Astrocyte (in vitro differentiated cells and primary cell): ENCODE data around the gene KRTAP5-10. TPM values are rescaled to one million over a fixed set of nuclear protein-coding genes. Genes with fewer than 3 reads are reported as not detected.
A peak's percentile ranks its signal among the peaks of the same experiment; 100 is the strongest.
"Not testable (repeated sequence)": the region's sequence is repeated elsewhere in the genome, so short reads cannot be mapped to it uniquely, and the experiment has no call there.

Experiments
- DNase-seq: peaks from one replicate; pipeline ENCODE4 v3.0.0-alpha.2; 2010; ENCODE audit warnings: low read depth
- FAIRE-seq: peaks from 2 replicates; lab custom pipeline; 2011; peaks lifted over from hg19 to GRCh38; lab: Jason Lieb, UNC
- H2AFZ ChIP-seq: 2 replicates; pipeline ENCODE4 v1.6.0; 2012; ENCODE audit warnings: low read depth, low read length, inconsistent platforms
- H3K27ac ChIP-seq: 2 replicates; pipeline ENCODE4 v1.5.1; 2011; ENCODE audit warnings: low read depth, low read length, inconsistent platforms
- H3K27me3 ChIP-seq: 2 replicates; pipeline ENCODE4 v1.6.0; 2011; ENCODE audit warnings: low read length, inconsistent platforms; ENCODE audit not compliant: insufficient read depth
- H3K36me3 ChIP-seq: 2 replicates; pipeline ENCODE4 v1.5.1; 2011; ENCODE audit warnings: low read length, inconsistent platforms; ENCODE audit not compliant: insufficient read depth
- H3K4me1 ChIP-seq: 2 replicates; pipeline ENCODE4 v1.5.1; 2011; ENCODE audit warnings: low read length, inconsistent platforms; ENCODE audit not compliant: insufficient read depth
- H3K4me2 ChIP-seq: 2 replicates; pipeline ENCODE4 v1.6.0; 2012; ENCODE audit warnings: low read length, inconsistent platforms
- H3K4me3 ChIP-seq: 2 replicates; pipeline ENCODE4 v1.5.1; 2011; ENCODE audit warnings: low read depth, mild to moderate bottlenecking, low read length, inconsistent platforms; ENCODE audit not compliant: insufficient read depth
- H3K79me2 ChIP-seq: 2 replicates; pipeline ENCODE4 v1.6.0; 2012; ENCODE audit warnings: mild to moderate bottlenecking, low read length, inconsistent platforms; ENCODE audit not compliant: insufficient read depth
- H3K9ac ChIP-seq: 2 replicates; pipeline ENCODE4 v1.6.0; 2012; ENCODE audit warnings: mild to moderate bottlenecking, low read length, inconsistent platforms
- H3K9me3 ChIP-seq: 2 replicates; pipeline ENCODE4 v1.5.1; 2012; ENCODE audit warnings: low read depth, mild to moderate bottlenecking, low read length, inconsistent platforms; ENCODE audit not compliant: insufficient read depth
- H4K20me1 ChIP-seq: 2 replicates; pipeline ENCODE4 v1.6.0; 2012; ENCODE audit warnings: low read length, inconsistent platforms; ENCODE audit not compliant: insufficient read depth
- H3K27ac Mint-ChIP-seq: one replicate; pipeline ENCODE4 v1.8.0; 2021; ENCODE audit warnings: mild to moderate bottlenecking, mixed read lengths; ENCODE audit not compliant: unreplicated experiment
- H3K27me3 Mint-ChIP-seq: one replicate; pipeline ENCODE4 v1.8.0; 2021; ENCODE audit warnings: low read depth, mixed read lengths; ENCODE audit not compliant: unreplicated experiment
- H3K36me3 Mint-ChIP-seq: one replicate; pipeline ENCODE4 v1.8.0; 2021; ENCODE audit warnings: low read depth, mixed read lengths; ENCODE audit not compliant: unreplicated experiment
- H3K4me1 Mint-ChIP-seq: one replicate; pipeline ENCODE4 v1.8.0; 2021; ENCODE audit warnings: low read depth, mixed read lengths; ENCODE audit not compliant: unreplicated experiment
- H3K4me3 Mint-ChIP-seq: one replicate; pipeline ENCODE4 v1.8.0; 2021; ENCODE audit warnings: mild to moderate bottlenecking, moderate library complexity, mixed read lengths; ENCODE audit not compliant: unreplicated experiment
- H3K9me3 Mint-ChIP-seq: one replicate; pipeline ENCODE4 v1.8.0; 2021; ENCODE audit warnings: mild to moderate bottlenecking, mixed read lengths; ENCODE audit not compliant: unreplicated experiment
- EZH2 ChIP-seq: IDR thresholded peaks from 2 replicates; pipeline ENCODE4 v1.6.1; 2012; ENCODE audit warnings: mild to moderate bottlenecking, low read length, inconsistent platforms; ENCODE audit not compliant: insufficient read depth
- total RNA-seq: library from RNA; stranded (reverse); gene quantifications from 2 replicates; pipeline ENCODE4 v1.2.1, GENCODE V29; 2021
- TF ChIP-seq, protein P1 (sequence below): IDR thresholded peaks from 2 replicates; pipeline ENCODE4 v1.5.1; 2011; ENCODE audit warnings: low read depth, mild to moderate bottlenecking, inconsistent platforms, low read length, moderate library complexity; ENCODE audit not compliant: insufficient read depth

Gene KRTAP5-10
- total RNA-seq, 1 donor from 2014 or later = not detected

DNA sequence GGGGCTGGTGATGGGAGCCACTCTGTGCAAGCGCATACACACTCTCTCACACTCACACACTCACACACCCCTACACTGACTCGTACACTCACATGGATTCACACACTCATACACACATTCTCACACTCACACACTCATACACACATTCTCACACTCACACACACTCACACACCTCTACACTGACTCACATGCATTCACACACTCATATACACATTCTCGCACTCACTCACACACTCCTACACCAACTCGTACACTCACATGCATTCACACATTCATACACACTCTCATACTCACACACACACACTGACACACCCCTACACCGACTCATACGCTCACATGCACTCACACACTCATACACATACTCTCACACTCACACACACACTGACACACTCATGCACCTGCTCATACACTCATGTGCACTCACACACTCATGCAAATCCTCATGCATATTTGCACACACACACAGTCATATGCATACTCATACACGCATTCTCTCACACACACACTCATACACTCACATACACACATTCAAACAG lies 12.2 kb downstream of the KRTAP5-10 start:
- no peaks in the 10 kb centered on the region for H3K9me3 ChIP-seq
- H3K27ac ChIP-seq = no peak overlapping the region
- no peaks in the 10 kb centered on the region for H3K4me1 ChIP-seq
- no peak for FAIRE-seq
- peaks cover 3% of the 10 kb centered on the region for H3K9me3 Mint-ChIP-seq
- no peak overlapping the region for H2AFZ ChIP-seq
- TF ChIP-seq, protein P1, sequence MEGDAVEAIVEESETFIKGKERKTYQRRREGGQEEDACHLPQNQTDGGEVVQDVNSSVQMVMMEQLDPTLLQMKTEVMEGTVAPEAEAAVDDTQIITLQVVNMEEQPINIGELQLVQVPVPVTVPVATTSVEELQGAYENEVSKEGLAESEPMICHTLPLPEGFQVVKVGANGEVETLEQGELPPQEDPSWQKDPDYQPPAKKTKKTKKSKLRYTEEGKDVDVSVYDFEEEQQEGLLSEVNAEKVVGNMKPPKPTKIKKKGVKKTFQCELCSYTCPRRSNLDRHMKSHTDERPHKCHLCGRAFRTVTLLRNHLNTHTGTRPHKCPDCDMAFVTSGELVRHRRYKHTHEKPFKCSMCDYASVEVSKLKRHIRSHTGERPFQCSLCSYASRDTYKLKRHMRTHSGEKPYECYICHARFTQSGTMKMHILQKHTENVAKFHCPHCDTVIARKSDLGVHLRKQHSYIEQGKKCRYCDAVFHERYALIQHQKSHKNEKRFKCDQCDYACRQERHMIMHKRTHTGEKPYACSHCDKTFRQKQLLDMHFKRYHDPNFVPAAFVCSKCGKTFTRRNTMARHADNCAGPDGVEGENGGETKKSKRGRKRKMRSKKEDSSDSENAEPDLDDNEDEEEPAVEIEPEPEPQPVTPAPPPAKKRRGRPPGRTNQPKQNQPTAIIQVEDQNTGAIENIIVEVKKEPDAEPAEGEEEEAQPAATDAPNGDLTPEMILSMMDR = no peak
- TF ChIP-seq EZH2 = no peak
- no peaks in the 10 kb centered on the region for H3K36me3 ChIP-seq
- no peaks in the 10 kb centered on the region for H3K36me3 Mint-ChIP-seq
- H3K27me3 Mint-ChIP-seq = peaks cover 29% of the 10 kb centered on the region
- no peak overlapping the region for H3K4me2 ChIP-seq
- H3K79me2 ChIP-seq = no peaks in the 10 kb centered on the region
- no peak overlapping the region for H3K9ac ChIP-seq
- no peaks in the 10 kb centered on the region for H4K20me1 ChIP-seq
- no peak overlapping the region for H3K27ac Mint-ChIP-seq
- no peak overlapping the region for H3K4me3 ChIP-seq
- H3K4me3 Mint-ChIP-seq = no peak overlapping the region
- peaks cover 11% of the 10 kb centered on the region for H3K4me1 Mint-ChIP-seq
- H3K27me3 ChIP-seq = no peaks in the 10 kb centered on the region
- DNase-seq = no peak

DNA sequence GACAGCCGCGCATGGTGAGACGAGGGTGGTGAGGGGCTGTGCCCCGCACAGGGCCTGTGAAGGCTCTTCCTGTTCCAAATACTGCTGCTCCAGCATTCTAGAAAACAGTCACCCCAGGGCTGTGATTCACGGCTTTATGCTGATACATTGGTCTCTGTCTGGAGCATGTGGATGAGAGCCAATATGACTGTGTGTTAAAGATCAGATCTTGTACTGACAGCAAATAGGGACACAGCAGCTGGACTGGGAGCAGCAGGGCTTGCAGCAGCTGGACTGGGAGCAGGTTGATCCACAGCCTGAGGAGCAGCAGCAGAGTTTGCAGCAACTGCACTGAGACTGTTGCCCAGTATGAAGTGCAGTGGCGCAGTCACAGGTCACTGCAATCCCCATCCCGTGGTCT lies 14.2 kb downstream of the KRTAP5-10 start:
- not testable (repeated sequence) for H3K9ac ChIP-seq, H3K36me3 ChIP-seq, H3K9me3 ChIP-seq, H2AFZ ChIP-seq, H3K27me3 ChIP-seq, H3K4me3 Mint-ChIP-seq, H3K4me3 ChIP-seq, H3K79me2 ChIP-seq, H3K4me1 ChIP-seq, H3K27ac Mint-ChIP-seq, H3K36me3 Mint-ChIP-seq, H4K20me1 ChIP-seq, DNase-seq, H3K27ac ChIP-seq, H3K4me2 ChIP-seq, H3K9me3 Mint-ChIP-seq, FAIRE-seq
- H3K27me3 Mint-ChIP-seq = peaks cover 26% of the 10 kb centered on the region
- H3K4me1 Mint-ChIP-seq = peaks cover 11% of the 10 kb centered on the region

DNA sequence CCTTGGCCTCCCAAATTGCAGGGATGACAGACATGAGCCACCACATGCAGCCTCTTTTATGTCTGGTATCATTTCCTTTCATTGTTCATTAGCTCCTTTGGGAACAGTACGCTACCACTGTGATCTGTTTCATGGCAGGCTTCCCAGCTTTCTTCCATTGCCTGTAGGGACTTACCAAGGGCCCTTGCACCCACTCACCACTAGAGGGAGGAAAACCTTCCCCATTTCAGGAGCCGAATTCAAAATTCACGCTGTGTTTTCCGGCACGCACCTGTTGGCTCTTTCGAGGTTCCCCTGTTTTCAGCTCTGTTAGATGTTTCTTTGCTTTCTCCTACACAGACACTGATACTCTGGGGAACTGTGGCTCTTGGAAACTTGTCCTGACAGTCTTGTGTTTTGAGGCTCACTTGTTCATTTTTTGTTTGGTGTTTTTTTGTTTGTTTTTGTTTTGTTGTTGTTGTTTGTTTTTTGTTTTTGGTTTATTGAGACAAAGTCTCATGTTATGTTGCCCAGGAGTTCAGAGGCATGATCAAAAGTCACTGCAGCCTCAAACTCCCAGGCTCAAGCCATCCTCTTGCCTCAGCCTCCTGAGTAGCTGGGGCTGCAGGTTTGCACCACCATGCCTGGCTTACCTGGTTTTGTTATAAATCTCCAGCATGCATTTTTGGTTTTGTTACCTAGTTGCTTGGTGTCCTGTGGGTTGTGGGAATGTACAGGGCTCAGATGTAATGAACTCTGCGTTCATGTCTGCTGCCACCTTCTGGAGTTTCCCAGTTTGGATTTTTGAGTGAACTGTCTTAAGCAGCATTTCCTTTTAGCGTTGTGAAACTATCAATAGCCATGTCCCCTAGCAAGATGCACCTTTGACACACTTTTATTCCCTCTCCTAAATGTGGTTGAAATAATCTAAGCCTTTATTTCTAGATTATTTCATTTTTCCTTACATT lies 15.0 kb downstream of the KRTAP5-10 start:
- DNase-seq (peak; percentile 51), FAIRE-seq (no peak)
- Histone ChIP-seq H3K4me1 (no peaks in the 10 kb centered on the region), H3K79me2 (no peaks in the 10 kb centered on the region), H4K20me1 (no peaks in the 10 kb centered on the region), H3K27ac (no peak overlapping the region), H3K9me3 (no peaks in the 10 kb centered on the region), H3K4me2 (peak overlapping the region; percentile 10), H3K4me3 (no peak overlapping the region), H3K36me3 (no peaks in the 10 kb centered on the region), H2AFZ (no peak overlapping the region), H3K9ac (no peak overlapping the region), H3K27me3 (no peaks in the 10 kb centered on the region)
- H3K27ac Mint-ChIP-seq = no peak overlapping the region
- H3K27me3 Mint-ChIP-seq = peaks cover 25% of the 10 kb centered on the region
- TF ChIP-seq EZH2 = no peak
- TF ChIP-seq, protein P1 = peak; percentile 88
- H3K36me3 Mint-ChIP-seq = no peaks in the 10 kb centered on the region
- H3K4me1 Mint-ChIP-seq = peaks cover 11% of the 10 kb centered on the region
- no peak overlapping the region for H3K4me3 Mint-ChIP-seq
- H3K9me3 Mint-ChIP-seq = peaks cover 3% of the 10 kb centered on the region
